ENCODE results near the gene IFT27.

Gene IFT27

GRCh38 chr22:36743591-36744412 is 32.1 kb downstream of the IFT27 start:
- DNase-seq (ENCODE audit: low read depth), result no peak
- TF ChIP-seq CTCF (IDR thresholded peaks at IDR 0.05; ENCODE audit: low read depth, low read length) (no peak), MYC (IDR thresholded peaks at IDR 0.05; ENCODE audit: low read depth, low read length) (no peak), MAX (IDR thresholded peaks at IDR 0.05; ENCODE audit: low read depth, low read length) (no peak), POLR2A (IDR thresholded peaks at IDR 0.05; ENCODE audit: extremely low read depth, insufficient read length) (no peak)

GRCh38 chr22:36743011-36743410 is 32.9 kb downstream of the IFT27 start:
- TF ChIP-seq MYC (IDR thresholded peaks at IDR 0.05; ENCODE audit: low read depth, low read length), result no peak
- no peak for TF ChIP-seq MAX (IDR thresholded peaks at IDR 0.05; ENCODE audit: low read depth, low read length)
- TF ChIP-seq CTCF (IDR thresholded peaks at IDR 0.05; ENCODE audit: low read depth, low read length), result no peak
- TF ChIP-seq POLR2A (IDR thresholded peaks at IDR 0.05; ENCODE audit: extremely low read depth, insufficient read length), result no peak
- no peak overlapping the region for H3K4me3 ChIP-seq (ENCODE audit: low read depth, low read length)
- no peak for DNase-seq (ENCODE audit: low read depth)

More at GRCh38 chr22:36743591-36744412, 32.1 kb downstream of the IFT27 start:
- no peak overlapping the region for H3K4me3 ChIP-seq (ENCODE audit: low read depth, low read length)

- TF ChIP-seq CTCF (IDR thresholded peaks at IDR 0.05; ENCODE audit: low read depth, low read length) (no peak), MAX (IDR thresholded peaks at IDR 0.05; ENCODE audit: low read depth, low read length) (no peak), MYC (IDR thresholded peaks at IDR 0.05; ENCODE audit: low read depth, low read length) (no peak), POLR2A (IDR thresholded peaks at IDR 0.05; ENCODE audit: extremely low read depth, insufficient read length) (no peak)
- DNase-seq (ENCODE audit: low read depth), result no peak
- no peak overlapping the region for H3K4me3 ChIP-seq (ENCODE audit: low read depth, low read length)
Observed at GRCh38 chr22:36741968-36742367, 34.0 kb downstream of the IFT27 start.

- no peak for TF ChIP-seq POLR2A (IDR thresholded peaks at IDR 0.05; ENCODE audit: extremely low read depth, insufficient read length)
- TF ChIP-seq MYC (IDR thresholded peaks at IDR 0.05; ENCODE audit: low read depth, low read length), result no peak
- TF ChIP-seq MAX (IDR thresholded peaks at IDR 0.05; ENCODE audit: low read depth, low read length), result no peak
- TF ChIP-seq CTCF (IDR thresholded peaks at IDR 0.05; ENCODE audit: low read depth, low read length), result no peak
- DNase-seq (ENCODE audit: low read depth), result peak; percentile 45
Observed at GRCh38 chr22:36741204-36741793, 34.6 kb downstream of the IFT27 start.

GRCh38 chr22:36740716-36741115 is 35.2 kb downstream of the IFT27 start:
- DNase-seq (ENCODE audit: low read depth), result no peak
- H3K4me3 ChIP-seq (ENCODE audit: low read depth, low read length), result no peak overlapping the region
- TF ChIP-seq MYC (IDR thresholded peaks at IDR 0.05; ENCODE audit: low read depth, low read length) (no peak), MAX (IDR thresholded peaks at IDR 0.05; ENCODE audit: low read depth, low read length) (no peak), POLR2A (IDR thresholded peaks at IDR 0.05; ENCODE audit: extremely low read depth, insufficient read length) (no peak), CTCF (IDR thresholded peaks at IDR 0.05; ENCODE audit: low read depth, low read length) (no peak)

More at GRCh38 chr22:36741204-36741793, 34.6 kb downstream of the IFT27 start:
- H3K4me3 ChIP-seq (ENCODE audit: low read depth, low read length), result no peak overlapping the region
